GM19452 (cell line): Measurements from ENCODE around the gene ZDHHC24.
A peak's percentile ranks its signal among the peaks of the same experiment; 100 is the strongest.
"Not testable (repeated sequence)": the region's sequence is repeated elsewhere in the genome, so short reads cannot be mapped to it uniquely, and the experiment has no call there.

Source experiments
- ATAC-seq: cut with Tn5 transposase; IDR thresholded peaks from one replicate; pipeline ENCODE4 v1.9.1; 2021; ENCODE audit not compliant: unreplicated experiment

ZDHHC24 gene

GRCh38 chr11:66545701-66546367 lies at the start of gene ZDHHC24:
Gene ZDHHC24 (minus strand): TSS chr11:66546048. CDS start chr11:66546003, 45 bp downstream.
- peak; percentile 82 for ATAC-seq

GRCh38 chr11:66595245-66595904 lies 49.5 kb upstream of the ZDHHC24 start:
- ATAC-seq, result no peak

GRCh38 chr11:66593650-66594049 lies 47.8 kb upstream of the ZDHHC24 start:
- no peak for ATAC-seq

- ATAC-seq, result no peak
Measured at GRCh38 chr11:66593303-66593635, 47.4 kb upstream of the ZDHHC24 start.

- ATAC-seq, result peak; percentile 91
Measured at GRCh38 chr11:66592457-66593302, 46.8 kb upstream of the ZDHHC24 start, which contains the start of the genes CCDC87 and CCS. Gene CCDC87 (minus strand): TSS chr11:66593063. CDS start chr11:66593015, 48 bp downstream. Gene CCS (plus strand): TSS chr11:66593185. CDS start chr11:66593262, 77 bp downstream.

- no peak for ATAC-seq
Measured at GRCh38 chr11:66591175-66591574, 45.3 kb upstream of the ZDHHC24 start.

- no peak for ATAC-seq
Measured at GRCh38 chr11:66589996-66590675, 44.3 kb upstream of the ZDHHC24 start.

GRCh38 chr11:66589315-66589714 lies 43.5 kb upstream of the ZDHHC24 start:
- not testable (repeated sequence) for ATAC-seq

- ATAC-seq, result no peak
Measured at GRCh38 chr11:66586136-66586535, 40.3 kb upstream of the ZDHHC24 start.

- ATAC-seq, result not testable (repeated sequence)
Measured at GRCh38 chr11:66585447-66585846, 39.6 kb upstream of the ZDHHC24 start.

GRCh38 chr11:66582565-66583147 lies 36.8 kb upstream of the ZDHHC24 start:
- ATAC-seq, result not testable (repeated sequence)

- no peak for ATAC-seq
Measured at GRCh38 chr11:66581261-66581660, 35.4 kb upstream of the ZDHHC24 start.

GRCh38 chr11:66580803-66581202 lies 35.0 kb upstream of the ZDHHC24 start:
- ATAC-seq, result no peak

GRCh38 chr11:66579017-66579606 lies 33.3 kb upstream of the ZDHHC24 start:
- no peak for ATAC-seq

- no peak for ATAC-seq
Measured at GRCh38 chr11:66570850-66571180, 25.0 kb upstream of the ZDHHC24 start.

GRCh38 chr11:66570079-66570849 lies 24.4 kb upstream of the ZDHHC24 start:
- no peak for ATAC-seq

- ATAC-seq, result no peak
Measured at GRCh38 chr11:66569076-66569475, 23.2 kb upstream of the ZDHHC24 start.

GRCh38 chr11:66568124-66568916 lies 22.5 kb upstream of the ZDHHC24 start, which contains the start of gene CTSF:
Gene CTSF (minus strand): TSS chr11:66568606. CDS start chr11:66568486, 120 bp downstream.
- ATAC-seq, result no peak

- no peak for ATAC-seq
Measured at GRCh38 chr11:66567787-66568123, 21.9 kb upstream of the ZDHHC24 start.
